ENCODE data around the gene CES2.

The CES2 gene

DNA sequence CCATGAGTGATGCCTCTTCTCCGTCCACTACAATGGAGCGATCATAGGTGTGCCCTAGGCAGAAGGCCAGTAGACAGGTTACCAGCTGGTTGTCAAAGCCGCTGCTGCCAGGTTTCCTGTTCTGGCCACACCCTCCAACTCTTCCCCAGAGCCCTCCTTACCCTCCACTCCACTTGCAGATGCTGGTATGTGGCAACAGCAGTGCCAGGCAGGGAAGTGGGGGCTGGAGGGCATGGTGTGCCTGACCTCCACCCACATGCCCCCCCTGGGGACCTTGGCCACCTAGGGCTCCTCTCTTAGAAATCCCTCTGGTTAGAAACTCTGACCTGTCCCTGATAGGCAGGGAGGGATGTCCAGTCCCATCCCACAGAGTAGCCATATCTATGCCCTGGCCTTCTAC, 11.4 kb upstream of the CES2 start:
- no peak overlapping the region for H3K4me3 ChIP-seq (ENCODE audit: low read depth, low read length)
- no peak for DNase-seq (ENCODE audit: low read depth)
- TF ChIP-seq, protein P1, sequence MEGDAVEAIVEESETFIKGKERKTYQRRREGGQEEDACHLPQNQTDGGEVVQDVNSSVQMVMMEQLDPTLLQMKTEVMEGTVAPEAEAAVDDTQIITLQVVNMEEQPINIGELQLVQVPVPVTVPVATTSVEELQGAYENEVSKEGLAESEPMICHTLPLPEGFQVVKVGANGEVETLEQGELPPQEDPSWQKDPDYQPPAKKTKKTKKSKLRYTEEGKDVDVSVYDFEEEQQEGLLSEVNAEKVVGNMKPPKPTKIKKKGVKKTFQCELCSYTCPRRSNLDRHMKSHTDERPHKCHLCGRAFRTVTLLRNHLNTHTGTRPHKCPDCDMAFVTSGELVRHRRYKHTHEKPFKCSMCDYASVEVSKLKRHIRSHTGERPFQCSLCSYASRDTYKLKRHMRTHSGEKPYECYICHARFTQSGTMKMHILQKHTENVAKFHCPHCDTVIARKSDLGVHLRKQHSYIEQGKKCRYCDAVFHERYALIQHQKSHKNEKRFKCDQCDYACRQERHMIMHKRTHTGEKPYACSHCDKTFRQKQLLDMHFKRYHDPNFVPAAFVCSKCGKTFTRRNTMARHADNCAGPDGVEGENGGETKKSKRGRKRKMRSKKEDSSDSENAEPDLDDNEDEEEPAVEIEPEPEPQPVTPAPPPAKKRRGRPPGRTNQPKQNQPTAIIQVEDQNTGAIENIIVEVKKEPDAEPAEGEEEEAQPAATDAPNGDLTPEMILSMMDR (IDR thresholded peaks at IDR 0.05; ENCODE audit: low read depth, low read length, missing control alignments) = no peak

DNA sequence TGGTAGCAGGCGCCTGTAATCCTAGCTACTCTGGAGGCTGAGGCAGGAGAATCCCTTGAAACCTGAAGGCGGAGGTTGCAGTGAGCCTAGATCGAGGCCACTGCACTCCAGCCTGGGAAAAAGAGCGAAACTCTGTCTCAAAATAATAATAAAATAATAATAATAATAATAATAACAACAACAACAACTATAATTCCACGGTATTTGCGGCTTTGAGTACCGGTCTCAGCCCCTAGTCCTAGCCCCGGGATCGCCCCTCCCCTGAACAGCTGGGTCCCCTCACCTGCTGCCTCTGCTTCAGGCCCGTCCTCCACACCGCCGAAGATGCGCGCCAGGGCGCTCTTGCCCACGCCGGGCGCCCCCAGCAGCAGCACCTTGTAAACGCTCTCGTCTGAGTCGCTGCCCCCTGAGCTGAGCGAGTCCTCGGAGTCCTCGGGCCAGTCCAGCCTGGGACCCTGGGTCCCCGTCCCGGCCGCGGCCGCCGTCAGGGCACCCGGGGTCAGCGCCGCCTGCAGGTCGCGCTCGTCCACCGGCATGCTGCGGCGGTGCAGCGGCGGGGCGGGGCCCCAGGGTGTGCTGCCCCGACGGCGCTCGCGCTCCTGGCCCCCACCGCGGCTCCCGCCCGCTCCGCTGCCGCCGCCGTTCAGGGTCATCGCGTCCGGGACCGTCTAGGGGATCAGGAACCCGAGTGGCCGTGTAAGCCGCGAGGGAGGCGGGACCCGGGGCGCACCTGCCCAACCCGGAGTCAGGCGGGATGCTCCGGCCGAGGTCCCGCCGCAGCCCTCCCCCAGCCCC, 10.6 kb upstream of the CES2 start:
- no peak for DNase-seq (ENCODE audit: low read depth)
- TF ChIP-seq, protein P1 (IDR thresholded peaks at IDR 0.05; ENCODE audit: low read depth, low read length, missing control alignments) = peak; percentile 54
- peak overlapping the region; percentile 37 for H3K4me3 ChIP-seq (ENCODE audit: low read depth, low read length)

DNA sequence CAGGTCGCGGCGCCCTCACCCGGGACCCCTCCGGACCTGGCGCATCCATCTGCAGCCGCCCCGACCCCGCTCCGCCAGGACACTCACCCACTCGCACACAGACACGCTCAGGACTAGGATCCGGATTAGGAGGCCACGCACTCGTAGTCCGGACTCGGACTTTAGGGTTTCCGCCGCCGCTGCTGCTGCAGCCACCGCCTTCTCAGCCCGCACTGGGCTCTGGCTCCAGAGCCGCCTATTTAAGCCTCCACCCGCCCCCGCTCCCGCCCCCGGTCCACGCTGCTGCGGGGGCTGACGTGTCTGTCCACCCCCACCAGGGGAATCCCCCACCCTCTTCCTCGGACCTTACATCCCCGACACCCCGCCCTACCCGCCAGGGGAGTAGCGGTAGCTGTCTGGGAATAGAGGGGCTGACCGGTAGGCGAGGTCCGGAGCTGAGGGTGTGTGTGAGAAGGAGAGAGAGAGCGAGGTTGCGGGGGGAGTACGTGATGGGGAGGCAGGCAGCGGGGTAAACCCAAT, 9.9 kb upstream of the CES2 start, which contains the start of gene RRAD:
Gene RRAD (minus strand): TSS at position 214 of the 519 bp plus-strand sequence. CDS start 356 bp downstream, outside the sequence.
- peak within 1 kb of the TSS; percentile 37 for H3K4me3 ChIP-seq (ENCODE audit: low read depth, low read length)
- TF ChIP-seq, protein P1 (IDR thresholded peaks at IDR 0.05; ENCODE audit: low read depth, low read length, missing control alignments) = no peak
- no peak for DNase-seq (ENCODE audit: low read depth)

DNA sequence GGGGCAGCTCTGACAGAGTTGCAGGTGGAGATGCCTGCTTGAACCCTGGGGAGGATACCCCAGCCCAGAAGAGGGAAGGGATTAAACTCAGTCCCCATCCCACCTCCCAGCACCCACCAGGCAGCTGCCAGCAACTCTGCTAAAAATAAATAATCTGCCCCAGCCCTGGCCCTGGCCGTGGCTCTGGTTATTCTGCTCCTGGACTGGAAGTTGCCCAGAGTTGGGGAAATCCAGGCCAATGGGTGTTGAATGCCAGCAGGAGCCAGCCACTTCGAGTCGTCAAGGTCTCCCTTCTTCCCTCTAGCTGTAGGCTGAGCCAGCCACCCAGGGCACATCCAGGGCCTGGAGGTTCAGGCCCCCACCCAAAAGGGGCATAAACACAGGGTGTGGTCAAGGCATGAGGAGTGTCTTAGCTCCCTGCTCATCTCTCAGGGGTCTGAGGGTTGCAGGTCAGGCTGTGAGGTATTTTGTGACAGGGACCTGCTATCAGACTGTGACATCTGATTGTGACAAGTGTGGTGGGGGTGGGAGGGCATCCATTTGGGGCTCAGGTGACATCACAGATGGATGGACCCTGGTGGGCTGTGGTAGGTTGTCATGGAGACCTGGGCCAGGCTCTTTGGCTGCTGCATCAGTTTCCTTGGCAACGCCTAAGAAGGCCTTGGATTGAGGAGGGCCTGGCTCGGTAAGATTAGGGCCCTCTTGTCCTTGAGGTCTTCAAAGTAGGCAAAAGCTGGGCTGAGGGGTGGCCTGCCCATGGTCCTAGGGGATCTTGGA, 9.0 kb upstream of the CES2 start:
- TF ChIP-seq, protein P1 (IDR thresholded peaks at IDR 0.05; ENCODE audit: low read depth, low read length, missing control alignments) = no peak
- no peak for DNase-seq (ENCODE audit: low read depth)
- H3K4me3 ChIP-seq (ENCODE audit: low read depth, low read length) = no peak overlapping the region

DNA sequence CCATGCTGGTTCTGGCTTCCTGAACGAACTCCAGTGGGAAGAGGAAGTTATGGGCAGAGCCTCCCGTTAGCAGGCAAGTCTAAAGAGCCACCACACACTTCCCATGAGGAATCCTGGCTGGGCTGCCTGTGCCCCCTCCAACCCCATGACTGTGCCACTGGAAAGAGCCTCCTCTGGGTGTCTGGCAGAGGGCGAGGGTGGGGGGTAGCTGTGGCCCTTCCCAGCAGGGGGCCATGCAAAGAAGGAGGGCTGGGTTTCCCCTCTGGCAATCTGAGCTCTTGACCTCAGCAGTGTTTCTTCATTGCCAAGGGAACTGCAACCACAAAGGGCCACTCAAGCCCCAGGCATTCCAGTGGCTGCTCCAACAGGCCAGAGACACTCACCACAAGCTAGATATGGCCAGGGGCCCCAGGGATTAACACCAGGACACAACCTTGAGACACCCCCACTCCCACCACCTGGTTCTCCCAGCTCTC, 8.3 kb upstream of the CES2 start:
- H3K4me3 ChIP-seq (ENCODE audit: low read depth, low read length) = no peak overlapping the region
- DNase-seq (ENCODE audit: low read depth) = no peak
- TF ChIP-seq, protein P1 (IDR thresholded peaks at IDR 0.05; ENCODE audit: low read depth, low read length, missing control alignments) = no peak

DNA sequence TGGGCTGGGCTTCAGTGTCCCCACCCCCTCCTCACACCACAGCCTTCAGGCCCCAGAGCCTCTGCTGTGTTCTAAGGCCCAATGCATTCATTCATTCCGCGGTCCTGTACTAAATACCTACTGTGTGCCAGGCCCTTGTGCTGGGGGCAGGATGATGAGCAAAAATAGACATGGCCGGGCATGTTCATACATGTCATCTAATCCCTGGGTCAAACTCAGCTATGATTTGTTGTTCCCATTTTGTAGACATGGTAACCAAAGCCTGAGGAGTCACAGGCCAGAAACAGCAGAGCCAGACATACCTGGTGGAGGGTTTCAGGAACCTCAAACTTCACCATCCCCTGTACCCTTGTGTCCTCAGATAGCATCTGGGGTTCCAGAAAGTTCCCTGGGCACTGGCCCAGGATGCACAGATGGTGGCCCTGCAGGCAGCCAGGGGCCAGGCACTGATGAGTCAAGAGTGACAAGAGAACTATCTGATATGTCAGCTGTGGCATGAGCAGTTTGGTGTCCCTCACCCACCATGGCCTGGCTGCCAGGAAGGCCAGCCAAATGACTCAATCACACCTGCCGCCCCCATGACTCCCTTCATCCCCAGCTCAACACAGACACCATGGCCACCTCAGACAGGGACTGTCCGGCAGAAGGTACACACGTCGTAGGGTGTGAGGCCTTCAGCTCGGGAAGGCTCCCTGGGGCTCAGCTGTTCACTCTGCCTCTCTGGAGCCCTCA, 7.2 kb upstream of the CES2 start:
- H3K4me3 ChIP-seq (ENCODE audit: low read depth, low read length) = no peak overlapping the region
- DNase-seq (ENCODE audit: low read depth) = no peak
- TF ChIP-seq, protein P1 (IDR thresholded peaks at IDR 0.05; ENCODE audit: low read depth, low read length, missing control alignments) = no peak
